Pons (tissue), 1 donor: ENCODE results near the gene TRNAU1AP.

Experiments
- DNase-seq: peaks from one replicate; pipeline ENCODE4 v3.0.0-alpha.2; 2016; ENCODE audit warnings: low spot score

TRNAU1AP gene

GRCh38 chr1:28604962-28605361, 52.1 kb downstream of the TRNAU1AP start:
- DNase-seq: no peak

DNA sequence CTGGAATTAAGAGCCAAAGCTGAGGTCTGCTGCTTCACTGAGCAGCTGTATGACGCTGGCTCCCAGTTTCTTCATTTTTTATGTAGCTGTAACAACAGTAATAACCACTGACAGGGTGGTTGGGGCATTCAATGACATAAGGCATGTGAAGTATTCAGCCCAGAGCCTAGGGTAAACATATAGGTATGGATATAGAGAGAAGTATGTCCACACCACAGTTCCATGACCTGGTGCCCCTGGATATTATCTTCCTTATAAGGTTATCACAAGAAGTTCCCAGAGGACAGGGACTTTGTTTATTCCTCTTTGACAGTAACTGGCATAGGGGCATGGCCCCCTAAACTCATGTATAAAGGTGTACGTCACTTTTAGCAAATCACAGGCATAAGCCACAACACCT, 53.9 kb downstream of the TRNAU1AP start:
- no peak for DNase-seq

DNA sequence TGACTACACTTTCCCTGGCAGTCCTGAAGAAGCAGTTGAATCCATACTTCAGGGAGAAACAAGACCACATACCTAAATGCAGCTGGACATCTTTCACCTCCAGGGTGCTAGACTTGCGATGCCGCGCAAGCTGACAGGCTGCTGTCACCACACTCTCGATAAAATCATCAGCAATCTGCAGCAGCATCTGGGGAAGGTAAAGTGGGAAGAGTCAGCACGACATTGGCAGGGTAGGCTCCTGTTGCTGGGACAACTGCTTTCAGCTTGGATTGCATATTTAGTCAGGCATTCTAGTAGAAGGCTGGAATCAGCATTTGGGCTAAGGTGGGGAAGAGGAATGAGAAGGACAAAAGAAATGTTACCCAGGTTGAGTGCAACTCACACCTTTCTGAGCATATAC, 60.3 kb downstream of the TRNAU1AP start:
- DNase-seq: no peak
